H9 (cell line): ENCODE results near the gene GPBAR1. TPM values are rescaled to one million over a fixed set of nuclear protein-coding genes. Genes with fewer than 3 reads are reported as not detected.

Source experiments
- DNase-seq: peaks from one replicate; pipeline ENCODE4 v3.0.0-alpha.2; 2017
- H2AFZ ChIP-seq: one replicate; pipeline ENCODE4 v1.6.1; 2013; ENCODE audit warnings: mild to moderate bottlenecking, low read length, control low read depth, moderate library complexity
- H2AK5ac ChIP-seq: 2 replicates; pipeline ENCODE4 v1.6.1; 2013; ENCODE audit warnings: low read length, control low read depth, mixed read lengths; ENCODE audit not compliant: insufficient read length
- H2BK120ac ChIP-seq: one replicate; pipeline ENCODE4 v1.6.1; 2013; ENCODE audit warnings: low read depth, mild to moderate bottlenecking, low read length, control low read depth, inconsistent platforms; ENCODE audit not compliant: poor library complexity, severe bottlenecking
- H2BK12ac ChIP-seq: 2 replicates; pipeline ENCODE4 v1.6.1; 2013; ENCODE audit warnings: low read length, control low read depth, mixed read lengths, low read depth; ENCODE audit not compliant: insufficient read length
- H2BK15ac ChIP-seq: 2 replicates; pipeline ENCODE4 v1.6.1; 2013; ENCODE audit warnings: low read depth, low read length, control low read depth
- H2BK20ac ChIP-seq: one replicate; pipeline ENCODE4 v1.6.1; 2013; ENCODE audit warnings: low read depth, mild to moderate bottlenecking, low read length, control low read depth, inconsistent platforms; ENCODE audit not compliant: poor library complexity, severe bottlenecking
- H2BK5ac ChIP-seq: 2 replicates; pipeline ENCODE4 v1.6.1; 2013; ENCODE audit warnings: low read length, control low read depth, mixed read lengths; ENCODE audit not compliant: insufficient read length
- H3K14ac ChIP-seq: 2 replicates; pipeline ENCODE4 v1.6.1; 2013; ENCODE audit warnings: low read length, control low read depth; ENCODE audit not compliant: insufficient read depth
- H3K18ac ChIP-seq: 2 replicates; pipeline ENCODE4 v1.6.1; 2013; ENCODE audit warnings: low read depth, mild to moderate bottlenecking, mixed read lengths, low read length, control low read depth; ENCODE audit not compliant: insufficient read length
- H3K23ac ChIP-seq: 2 replicates; pipeline ENCODE4 v1.6.1; 2013; ENCODE audit warnings: low read length, control low read depth, mixed read lengths, low read depth; ENCODE audit not compliant: insufficient read length
- H3K23me2 ChIP-seq: 2 replicates; pipeline ENCODE4 v1.6.1; 2013; ENCODE audit warnings: low read depth, mild to moderate bottlenecking, mixed read lengths, low read length, control low read depth; ENCODE audit not compliant: insufficient read length, poor library complexity, severe bottlenecking
- H3K27ac ChIP-seq: 2 replicates; pipeline ENCODE4 v1.5.1; 2013; ENCODE audit warnings: low read length, control low read depth, mixed read lengths, low read depth; ENCODE audit not compliant: insufficient read length
- H3K27me3 ChIP-seq: 2 replicates; pipeline ENCODE4 v1.6.1; 2013; ENCODE audit warnings: low read length, control low read depth, inconsistent platforms; ENCODE audit not compliant: insufficient read depth
- H3K4ac ChIP-seq: 2 replicates; pipeline ENCODE4 v1.6.1; 2013; ENCODE audit warnings: low read depth, mild to moderate bottlenecking, control low read depth, inconsistent platforms, low read length, moderate library complexity
- H3K4me1 ChIP-seq: 2 replicates; pipeline ENCODE4 v1.6.1; 2013; ENCODE audit warnings: low read length, control low read depth, inconsistent platforms; ENCODE audit not compliant: insufficient read depth
- H3K4me2 ChIP-seq: 2 replicates; pipeline ENCODE4 v1.6.1; 2013; ENCODE audit warnings: low read length, control low read depth, mixed read lengths; ENCODE audit not compliant: insufficient read length, insufficient read depth
- H3K56ac ChIP-seq: 2 replicates; pipeline ENCODE4 v1.6.1; 2013; ENCODE audit warnings: low read depth, mild to moderate bottlenecking, mixed read lengths, low read length, control low read depth; ENCODE audit not compliant: insufficient read length
- H3K79me1 ChIP-seq: 2 replicates; pipeline ENCODE4 v1.6.1; 2013; ENCODE audit warnings: low read depth, mild to moderate bottlenecking, moderate library complexity, low read length, control low read depth, inconsistent platforms; ENCODE audit not compliant: insufficient read depth, poor library complexity, severe bottlenecking
- H3K79me2 ChIP-seq: 2 replicates; pipeline ENCODE4 v1.6.1; 2013; ENCODE audit warnings: low read length, control low read depth, inconsistent platforms; ENCODE audit not compliant: insufficient read depth
- H3K9ac ChIP-seq: 2 replicates; pipeline ENCODE4 v1.6.1; 2013; ENCODE audit warnings: low read length, control low read depth, mixed read lengths; ENCODE audit not compliant: insufficient read length; ENCODE audit errors: extremely low read depth
- H3K9me3 ChIP-seq: one replicate; pipeline ENCODE4 v1.6.1; 2013; ENCODE audit warnings: low read depth, low read length, inconsistent platforms; ENCODE audit not compliant: control insufficient read depth
- H3T11ph ChIP-seq: one replicate; pipeline ENCODE4 v1.6.1; 2013; ENCODE audit warnings: mild to moderate bottlenecking, low read length, control low read depth, inconsistent platforms
- H4K20me1 ChIP-seq: one replicate; pipeline ENCODE4 v1.6.1; 2013; ENCODE audit not compliant: control insufficient read depth, insufficient read length, insufficient read depth
- H4K5ac ChIP-seq: 2 replicates; pipeline ENCODE4 v1.6.1; 2013; ENCODE audit warnings: low read depth, mild to moderate bottlenecking, mixed read lengths, low read length, control low read depth; ENCODE audit not compliant: insufficient read length
- H4K8ac ChIP-seq: replicated peaks from 2 replicates; pipeline ENCODE4 v1.6.1; 2013; ENCODE audit warnings: low read length, control low read depth, mixed read lengths, low read depth; ENCODE audit not compliant: insufficient read length
- H4K91ac ChIP-seq: 2 replicates; pipeline ENCODE4 v1.6.1; 2013; ENCODE audit warnings: low read depth, mild to moderate bottlenecking, moderate library complexity, mixed read lengths, low read length, control low read depth; ENCODE audit not compliant: insufficient read length
- H3K27ac Mint-ChIP-seq, 3 experiments: 2 replicates in 2 of 3; 3 replicates in 1 of 3; pipeline ENCODE4 v1.8.0; 2020 to 2021; ENCODE audit warnings: mixed read lengths in 3 of 3, mild to moderate bottlenecking in 1 of 3, moderate library complexity in 1 of 3
- H3K27me3 Mint-ChIP-seq: 2 replicates; pipeline ENCODE4 v1.8.0; 2021; ENCODE audit warnings: low read depth, mild to moderate bottlenecking, moderate library complexity, mixed read lengths
- H3K36me3 Mint-ChIP-seq, 3 experiments: 2 replicates in 2 of 3; 3 replicates in 1 of 3; pipeline ENCODE4 v1.8.0; 2020 to 2021; ENCODE audit warnings: low read depth in 3 of 3, mixed read lengths in 3 of 3; ENCODE audit not compliant: insufficient read depth in 1 of 3
- H3K4me1 Mint-ChIP-seq, 2 experiments: 2 replicates each; pipeline ENCODE4 v1.8.0; 2020; ENCODE audit warnings: mixed read lengths in 2 of 2
- H3K4me3 Mint-ChIP-seq, 2 experiments: 2 replicates in 1 of 2; 3 replicates in 1 of 2; pipeline ENCODE4 v1.8.0; 2020 to 2021; ENCODE audit warnings: mild to moderate bottlenecking in 2 of 2, mixed read lengths in 2 of 2, moderate library complexity in 1 of 2
- H3K9me3 Mint-ChIP-seq, 2 experiments: 2 replicates in 1 of 2; 3 replicates in 1 of 2; pipeline ENCODE4 v1.8.0; 2020; ENCODE audit warnings: mild to moderate bottlenecking in 2 of 2, mixed read lengths in 2 of 2, moderate library complexity in 1 of 2
- CTCF ChIP-seq: fragments of 200-600 bp; sonication (generic); conservative IDR thresholded peaks from 3 replicates; pipeline ENCODE4 v1.8.0; 2021; ENCODE audit warnings: antibody characterized with exemption, mild to moderate bottlenecking
- WGBS: extraction: QIAGEN DNeasy Blood & Tissue Kit; methylation state at CpG from one replicate; pipeline ENCODE4 v1.1.7; 2013; ENCODE audit warnings: missing lambda C conversion rate, low lambda C conversion rate, mixed read lengths; ENCODE audit not compliant: insufficient read length; ENCODE audit errors: extremely low coverage; 5-methylcytosine and 5-hydroxymethylcytosine counted together
- total RNA-seq: library from RNA; stranded (reverse); gene quantifications from 2 replicates; pipeline ENCODE4 v1.2.1, GENCODE V29; 2021

Gene GPBAR1
- total RNA-seq, 1 experiment from 2014 or later: 0.44 TPM

DNA sequence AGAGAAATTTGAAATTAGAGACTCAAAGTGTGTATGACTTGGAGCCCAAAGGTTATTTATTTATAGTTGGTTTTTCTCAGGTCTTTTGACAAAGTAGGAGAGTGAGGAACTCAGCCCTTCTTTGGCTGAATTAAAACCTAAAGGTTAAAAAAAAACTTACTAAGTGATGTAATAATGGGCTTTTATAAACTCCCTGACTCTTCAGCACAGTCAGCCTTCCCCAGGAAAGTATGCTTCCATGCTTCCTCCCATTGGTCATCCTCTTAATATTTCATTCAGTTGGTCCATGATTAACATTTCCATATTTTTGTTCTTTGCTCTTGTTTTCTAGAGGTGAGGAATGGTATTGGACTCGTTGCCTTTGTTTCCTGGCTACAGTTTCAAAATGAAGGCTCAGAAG lies 36.6 kb upstream of the GPBAR1 start:
- Mint-ChIP-seq H3K36me3 (peaks cover 10 to 63% (median 61%) of the 10 kb centered on the region in 3 experiments; a peak in 5 of 7 replicates), H3K9me3 (no peaks in the 10 kb centered on the region), H3K27ac (peak overlapping the region in 1 of 3 experiments; percentile 15; a peak in 1 of 7 replicates), H3K4me3 (no peak overlapping the region), H3K4me1 (peaks cover 11 to 12% of the 10 kb centered on the region in 2 experiments), H3K27me3 (no peaks in the 10 kb centered on the region)
- no peak overlapping the region for H2BK120ac ChIP-seq
- H4K8ac ChIP-seq: no peak overlapping the region
- H3K14ac ChIP-seq: no peak overlapping the region
- H3K23me2 ChIP-seq: no peaks in the 10 kb centered on the region
- DNase-seq: no peak
- no peak overlapping the region for H3K23ac ChIP-seq
- H4K20me1 ChIP-seq: no peaks in the 10 kb centered on the region
- H2AK5ac ChIP-seq: no peak overlapping the region
- TF ChIP-seq CTCF: no peak
- H3K4ac ChIP-seq: no peak overlapping the region
- H4K5ac ChIP-seq: no peak overlapping the region
- H3K9me3 ChIP-seq: no peaks in the 10 kb centered on the region
- WGBS: no CpG with 5 or more reads among the region's 1 CpG
- no peak overlapping the region for H3K56ac ChIP-seq
- H2AFZ ChIP-seq: no peak overlapping the region
- no peak overlapping the region for H4K91ac ChIP-seq
- H3T11ph ChIP-seq: no peak overlapping the region
- H3K27me3 ChIP-seq: no peaks in the 10 kb centered on the region
- no peak overlapping the region for H3K18ac ChIP-seq
- H3K9ac ChIP-seq: no peak overlapping the region
- H3K4me2 ChIP-seq: no peak overlapping the region
- H2BK12ac ChIP-seq: no peak overlapping the region
- H3K27ac ChIP-seq: no peak overlapping the region
- H3K79me1 ChIP-seq: peaks cover 17% of the 10 kb centered on the region
- H2BK15ac ChIP-seq: no peak overlapping the region
- H2BK5ac ChIP-seq: no peak overlapping the region
- H3K79me2 ChIP-seq: peaks cover 35% of the 10 kb centered on the region
- H2BK20ac ChIP-seq: no peak overlapping the region
- 0 out of 2 replicates have a peak, but pooled peaks cover 3% of the 10 kb centered on the region for H3K4me1 ChIP-seq
